22Rv1 (cell line): ENCODE data around the gene NOX3.

Experiments
- ZFX ChIP-seq: fragments of 450-650 bp; IDR thresholded peaks from 2 replicates; pipeline ENCODE4 v1.6.1; 2017; ENCODE audit warnings: antibody characterized with exemption, borderline replicate concordance
- TF ChIP-seq, protein P1 (sequence below): fragments of 450-650 bp; IDR thresholded peaks from 2 replicates; pipeline ENCODE4 v1.5.1; 2017; ENCODE audit warnings: mild to moderate bottlenecking

DNA sequence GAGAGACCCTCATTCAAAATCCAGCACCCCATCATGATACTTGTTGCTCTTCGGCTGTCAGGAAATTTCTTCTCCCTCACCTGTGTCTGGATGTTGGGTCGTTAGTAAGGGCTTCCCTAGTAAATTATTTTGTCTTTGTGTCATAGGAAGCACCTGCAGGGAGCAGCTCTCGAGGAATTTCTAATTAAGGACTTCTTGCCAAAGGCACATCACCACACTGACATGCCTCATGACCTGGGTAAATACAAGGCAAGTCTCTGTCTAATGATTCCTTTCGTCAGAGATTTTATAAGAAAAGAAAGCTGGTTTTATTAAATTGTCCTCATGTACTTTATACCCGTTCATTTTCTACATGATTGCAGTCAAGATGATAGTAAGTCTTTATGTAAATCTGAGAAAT, at the start of gene NOX3:
- TF ChIP-seq, protein P1, sequence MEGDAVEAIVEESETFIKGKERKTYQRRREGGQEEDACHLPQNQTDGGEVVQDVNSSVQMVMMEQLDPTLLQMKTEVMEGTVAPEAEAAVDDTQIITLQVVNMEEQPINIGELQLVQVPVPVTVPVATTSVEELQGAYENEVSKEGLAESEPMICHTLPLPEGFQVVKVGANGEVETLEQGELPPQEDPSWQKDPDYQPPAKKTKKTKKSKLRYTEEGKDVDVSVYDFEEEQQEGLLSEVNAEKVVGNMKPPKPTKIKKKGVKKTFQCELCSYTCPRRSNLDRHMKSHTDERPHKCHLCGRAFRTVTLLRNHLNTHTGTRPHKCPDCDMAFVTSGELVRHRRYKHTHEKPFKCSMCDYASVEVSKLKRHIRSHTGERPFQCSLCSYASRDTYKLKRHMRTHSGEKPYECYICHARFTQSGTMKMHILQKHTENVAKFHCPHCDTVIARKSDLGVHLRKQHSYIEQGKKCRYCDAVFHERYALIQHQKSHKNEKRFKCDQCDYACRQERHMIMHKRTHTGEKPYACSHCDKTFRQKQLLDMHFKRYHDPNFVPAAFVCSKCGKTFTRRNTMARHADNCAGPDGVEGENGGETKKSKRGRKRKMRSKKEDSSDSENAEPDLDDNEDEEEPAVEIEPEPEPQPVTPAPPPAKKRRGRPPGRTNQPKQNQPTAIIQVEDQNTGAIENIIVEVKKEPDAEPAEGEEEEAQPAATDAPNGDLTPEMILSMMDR = no peak
- no peak for TF ChIP-seq ZFX
